Measurements from ENCODE around the gene RELN. TPM values are rescaled to one million over a fixed set of nuclear protein-coding genes. Genes with fewer than 3 reads are reported as not detected.
"Not testable (repeated sequence)": the region's sequence is repeated elsewhere in the genome, so short reads cannot be mapped to it uniquely, and the experiment has no call there.

RELN gene
- total and polyA plus RNA-seq, 4 donors, result 0.26 to 3.6 (median 1.4) TPM; not detected in 1

- intact Hi-C loops (cut with DNase I), result no loop called here
Measured at GRCh38 chr7:103922407-103922806, 67.1 kb downstream of the RELN start.

GRCh38 chr7:103921692-103922091 lies 67.8 kb downstream of the RELN start:
- WGBS, 2 donors, result 52 to 65% methylated on average over 1 of the region's 1 CpG
- H3K9me3 ChIP-seq (ENCODE audit: control insufficient read depth, low read length), result no peaks in the 10 kb centered on the region
- DNase-seq (no peak), ATAC-seq (ENCODE audit: low FRiP score) (no peak)
- H3K4me3 ChIP-seq (ENCODE audit: low read length in 2 of 2), result no peak overlapping the region
- no peak overlapping the region for H3K27ac ChIP-seq (ENCODE audit: low read depth in 1 of 2, low read length in 2 of 2)
- no peaks in the 10 kb centered on the region for H3K36me3 ChIP-seq (ENCODE audit: control insufficient read depth in 1 of 2, insufficient read depth in 2 of 2, low read length in 1 of 2)
- no peaks in the 10 kb centered on the region for H3K4me1 ChIP-seq (ENCODE audit: control insufficient read depth in 1 of 2, insufficient read depth in 2 of 2, low read length in 2 of 2)
- no peaks in the 10 kb centered on the region for H3K27me3 ChIP-seq (ENCODE audit: control insufficient read depth in 1 of 2, insufficient read depth in 2 of 2, low read length in 1 of 2)
- intact Hi-C loops (cut with DNase I), result no loop called here

More at GRCh38 chr7:103922407-103922806, 67.1 kb downstream of the RELN start:
- H3K27me3 ChIP-seq (ENCODE audit: control insufficient read depth in 1 of 2, insufficient read depth in 2 of 2, low read length in 1 of 2), result no peaks in the 10 kb centered on the region
- H3K9me3 ChIP-seq (ENCODE audit: control insufficient read depth, low read length), result no peaks in the 10 kb centered on the region
- H3K27ac ChIP-seq (ENCODE audit: low read depth in 1 of 2, low read length in 2 of 2), result no peak overlapping the region
- no peaks in the 10 kb centered on the region for H3K36me3 ChIP-seq (ENCODE audit: control insufficient read depth in 1 of 2, insufficient read depth in 2 of 2, low read length in 1 of 2)
- H3K4me1 ChIP-seq (ENCODE audit: control insufficient read depth in 1 of 2, insufficient read depth in 2 of 2, low read length in 2 of 2), result no peaks in the 10 kb centered on the region
- WGBS, 2 donors, result 27 to 37% methylated on average over 2 of the region's 2 CpGs
- ATAC-seq (ENCODE audit: low FRiP score) (no peak), DNase-seq (no peak)
- no peak overlapping the region for H3K4me3 ChIP-seq (ENCODE audit: low read length in 2 of 2)

DNA sequence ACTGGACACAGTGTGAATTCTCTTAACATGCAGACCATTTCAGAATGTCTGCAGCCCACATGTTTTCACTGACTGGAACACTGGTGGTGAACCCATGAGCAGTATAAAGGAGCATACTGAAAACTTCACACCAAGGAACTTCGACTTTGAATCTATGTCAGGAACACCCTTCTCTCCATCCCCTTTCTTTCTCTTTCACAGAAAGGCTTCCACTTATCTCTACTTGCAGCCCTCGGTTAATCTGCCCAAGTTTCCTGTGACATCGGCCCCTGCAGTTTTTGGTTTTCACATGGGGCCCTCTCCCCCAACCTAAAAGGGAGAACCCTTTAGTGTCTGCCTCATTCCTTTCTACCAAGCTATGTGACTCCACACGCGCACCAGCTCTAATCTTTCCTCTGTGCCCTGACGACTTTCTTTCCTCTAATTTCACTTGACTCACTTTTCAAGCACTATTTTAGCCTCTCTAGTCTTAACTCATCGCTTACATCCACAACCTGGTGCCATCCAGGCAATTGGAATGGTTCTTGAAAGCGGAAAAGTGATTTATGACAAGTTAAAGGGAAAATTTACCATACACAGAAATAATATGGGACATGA lies 70.1 kb downstream of the RELN start:
- H3K4me3 ChIP-seq (ENCODE audit: low read length in 2 of 2), result no peak overlapping the region
- ATAC-seq (ENCODE audit: low FRiP score), result no peak
- WGBS, 2 donors, result 53 to 57% methylated on average over 8 of the region's 8 CpGs
- intact Hi-C loops (cut with DNase I), result no loop called here
- H3K36me3 ChIP-seq (ENCODE audit: control insufficient read depth in 1 of 2, insufficient read depth in 2 of 2, low read length in 1 of 2), result no peaks in the 10 kb centered on the region
- H3K27ac ChIP-seq (ENCODE audit: low read depth in 1 of 2, low read length in 2 of 2), result no peak overlapping the region
- no peaks in the 10 kb centered on the region for H3K27me3 ChIP-seq (ENCODE audit: control insufficient read depth in 1 of 2, insufficient read depth in 2 of 2, low read length in 1 of 2)
- no peaks in the 10 kb centered on the region for H3K4me1 ChIP-seq (ENCODE audit: control insufficient read depth in 1 of 2, insufficient read depth in 2 of 2, low read length in 2 of 2)
- H3K9me3 ChIP-seq (ENCODE audit: control insufficient read depth, low read length), result no peaks in the 10 kb centered on the region
- no peak for DNase-seq

GRCh38 chr7:103918631-103919271 lies 70.7 kb downstream of the RELN start:
- 55 to 61% methylated on average over 5 of the region's 5 CpGs for WGBS, 2 donors
- no peak for ATAC-seq (ENCODE audit: low FRiP score)
- H3K4me3 ChIP-seq (ENCODE audit: low read length in 2 of 2), result no peak overlapping the region
- no peaks in the 10 kb centered on the region for H3K9me3 ChIP-seq (ENCODE audit: control insufficient read depth, low read length)
- H3K27ac ChIP-seq (ENCODE audit: low read depth in 1 of 2, low read length in 2 of 2), result no peak overlapping the region
- DNase-seq, result no peak
- H3K27me3 ChIP-seq (ENCODE audit: control insufficient read depth in 1 of 2, insufficient read depth in 2 of 2, low read length in 1 of 2), result no peaks in the 10 kb centered on the region
- H3K36me3 ChIP-seq (ENCODE audit: control insufficient read depth in 1 of 2, insufficient read depth in 2 of 2, low read length in 1 of 2), result no peaks in the 10 kb centered on the region
- H3K4me1 ChIP-seq (ENCODE audit: control insufficient read depth in 1 of 2, insufficient read depth in 2 of 2, low read length in 2 of 2), result no peaks in the 10 kb centered on the region
- intact Hi-C loops (cut with DNase I), result no loop called here

DNA sequence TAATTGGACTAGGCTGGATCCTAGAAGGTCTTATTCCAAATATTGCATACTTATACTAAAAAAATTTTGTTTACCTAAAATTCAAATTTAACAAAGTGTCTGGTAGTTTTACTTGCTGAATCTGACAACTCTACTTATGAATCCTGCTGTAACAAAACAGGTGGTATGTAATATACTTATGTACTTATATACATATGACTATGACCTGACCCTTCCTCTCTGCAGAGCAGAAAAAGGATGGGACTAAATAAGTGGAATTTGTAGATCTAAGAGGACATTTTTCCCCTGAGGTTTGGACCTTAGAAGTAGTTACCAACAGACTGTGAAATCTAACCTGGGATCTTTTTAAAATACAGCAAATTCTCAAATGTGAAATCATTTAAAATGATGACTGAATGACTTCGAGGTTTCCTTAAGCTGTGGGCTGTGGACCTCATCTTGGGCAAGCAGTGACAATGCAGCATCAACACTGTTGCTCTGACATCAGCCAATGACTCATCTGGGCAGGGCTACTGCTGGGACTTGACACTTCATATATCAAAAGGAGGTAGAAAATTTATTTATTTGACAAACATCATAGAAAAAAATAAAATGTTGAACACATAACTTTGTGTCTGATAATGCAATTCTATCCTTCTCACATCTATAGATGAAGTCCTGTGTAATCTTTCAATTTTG lies 73.6 kb downstream of the RELN start:
- Histone ChIP-seq H3K27ac (ENCODE audit: low read depth in 1 of 2, low read length in 2 of 2) (no peak overlapping the region), H3K4me1 (ENCODE audit: control insufficient read depth in 1 of 2, insufficient read depth in 2 of 2, low read length in 2 of 2) (no peaks in the 10 kb centered on the region), H3K27me3 (ENCODE audit: control insufficient read depth in 1 of 2, insufficient read depth in 2 of 2, low read length in 1 of 2) (no peaks in the 10 kb centered on the region), H3K36me3 (ENCODE audit: control insufficient read depth in 1 of 2, insufficient read depth in 2 of 2, low read length in 1 of 2) (no peaks in the 10 kb centered on the region), H3K4me3 (ENCODE audit: low read length in 2 of 2) (no peak overlapping the region), H3K9me3 (ENCODE audit: control insufficient read depth, low read length) (no peaks in the 10 kb centered on the region)
- WGBS, 2 donors, result 56 to 70% methylated on average over 1 of the region's 1 CpG
- DNase-seq (no peak), ATAC-seq (ENCODE audit: low FRiP score) (no peak)
- intact Hi-C loops (cut with DNase I), result no loop called here

- DNase-seq, result no peak
- Histone ChIP-seq H3K9me3 (ENCODE audit: control insufficient read depth, low read length) (no peaks in the 10 kb centered on the region), H3K4me1 (ENCODE audit: control insufficient read depth in 1 of 2, insufficient read depth in 2 of 2, low read length in 2 of 2) (no peaks in the 10 kb centered on the region), H3K27ac (ENCODE audit: low read depth in 1 of 2, low read length in 2 of 2) (no peak overlapping the region), H3K27me3 (ENCODE audit: control insufficient read depth in 1 of 2, insufficient read depth in 2 of 2, low read length in 1 of 2) (no peaks in the 10 kb centered on the region), H3K4me3 (ENCODE audit: low read length in 2 of 2) (no peak overlapping the region), H3K36me3 (ENCODE audit: control insufficient read depth in 1 of 2, insufficient read depth in 2 of 2, low read length in 1 of 2) (no peaks in the 10 kb centered on the region)
- 77 to 79% methylated on average over 6 of the region's 6 CpGs for WGBS, 2 donors
- intact Hi-C loops (cut with DNase I), result no loop called here
- ATAC-seq (ENCODE audit: low FRiP score), result no peak
Measured at GRCh38 chr7:103914147-103914899, 75.1 kb downstream of the RELN start.

- H3K4me1 ChIP-seq (ENCODE audit: control insufficient read depth in 1 of 2, insufficient read depth in 2 of 2, low read length in 2 of 2), result no peaks in the 10 kb centered on the region
- no peak overlapping the region for H3K27ac ChIP-seq (ENCODE audit: low read depth in 1 of 2, low read length in 2 of 2)
- WGBS, 2 donors, result 7 to 9% methylated on average over 1 of the region's 1 CpG
- DNase-seq, result no peak
- intact Hi-C loops (cut with DNase I), result no loop called here
- no peaks in the 10 kb centered on the region for H3K27me3 ChIP-seq (ENCODE audit: control insufficient read depth in 1 of 2, insufficient read depth in 2 of 2, low read length in 1 of 2)
- H3K36me3 ChIP-seq (ENCODE audit: control insufficient read depth in 1 of 2, insufficient read depth in 2 of 2, low read length in 1 of 2), result no peaks in the 10 kb centered on the region
- no peaks in the 10 kb centered on the region for H3K9me3 ChIP-seq (ENCODE audit: control insufficient read depth, low read length)
- ATAC-seq (ENCODE audit: low FRiP score), result no peak
- H3K4me3 ChIP-seq (ENCODE audit: low read length in 2 of 2), result no peak overlapping the region
Measured at GRCh38 chr7:103912891-103913605, 76.4 kb downstream of the RELN start.

DNA sequence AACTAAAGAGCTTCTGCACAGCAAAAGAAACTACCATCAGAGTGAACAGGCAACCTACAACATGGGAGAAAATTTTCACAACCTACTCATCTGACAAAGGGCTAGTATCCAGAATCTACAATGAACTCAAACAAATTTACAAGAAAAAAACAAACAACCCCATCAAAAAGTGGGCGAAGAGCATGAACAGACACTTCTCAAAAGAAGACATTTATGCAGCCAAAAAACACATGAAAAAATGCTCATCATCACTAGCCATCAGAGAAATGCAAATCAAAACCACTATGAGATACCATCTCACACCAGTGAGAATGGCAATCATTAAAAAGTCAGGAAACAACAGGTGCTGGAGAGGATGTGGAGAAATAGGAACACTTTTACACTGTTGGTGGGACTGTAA lies 78.4 kb downstream of the RELN start:
- intact Hi-C loops (cut with DNase I); ATAC-seq (ENCODE audit: low FRiP score); H3K4me3 ChIP-seq (ENCODE audit: low read length in 2 of 2); H3K4me1 ChIP-seq (ENCODE audit: control insufficient read depth in 1 of 2, insufficient read depth in 2 of 2, low read length in 2 of 2); DNase-seq; H3K36me3 ChIP-seq (ENCODE audit: control insufficient read depth in 1 of 2, insufficient read depth in 2 of 2, low read length in 1 of 2); H3K27ac ChIP-seq (ENCODE audit: low read depth in 1 of 2, low read length in 2 of 2); H3K27me3 ChIP-seq (ENCODE audit: control insufficient read depth in 1 of 2, insufficient read depth in 2 of 2, low read length in 1 of 2); H3K9me3 ChIP-seq (ENCODE audit: control insufficient read depth, low read length): not testable (repeated sequence)
- WGBS, 2 donors, result 86 to 100% methylated on average over 1 of the region's 1 CpG

Data from aorta (tissue), 5 donors.